HCT116 (cell line): Measurements from ENCODE around the gene CIDEA. TPM values are rescaled to one million over a fixed set of nuclear protein-coding genes. Genes with fewer than 3 reads are reported as not detected.

Source experiments
- ATAC-seq: fragments of 200-7000 bp; cut with Tn5 transposase; 2 replicates; pipeline ENCODE4 v1.9.1; 2020; ENCODE audit warnings: mild to moderate bottlenecking, moderate library complexity
- BruUV-seq: library from RNA; stranded (reverse); fragments of 400-500 nt; replicated peaks from 2 replicates; lab custom pipeline; 2021; lab: Mats Ljungman, UMichigan
- CTCF ChIA-PET: fragments of 300-600 bp; sonication (Branson Sonifier 250); formaldehyde crosslinking; loops from one replicate; lab custom pipeline; 2021; ENCODE audit warnings: antibody characterized with exemption; lab: Charles Lee
- POLR2A ChIA-PET: fragments of 300-600, 350-600 bp; sonication (Branson Sonifier 250); formaldehyde crosslinking; loops from one replicate; lab custom pipeline; 2021; ENCODE audit warnings: antibody characterized with exemption; lab: Charles Lee
- RAD21 ChIA-PET, 2 experiments: fragments of 300-600 bp; sonication (Branson Sonifier 250); formaldehyde crosslinking; loops; one replicate each; lab custom pipeline; 2023; ENCODE audit warnings: low total read pairs in 2 of 2; ENCODE audit not compliant: uncharacterized antibody in 2 of 2, unreplicated experiment in 2 of 2, low non-redundant PET in 1 of 2; lab: Charles Lee
- DNase-seq: peaks from one replicate; pipeline ENCODE4 v3.0.0-alpha.2; 2010; ENCODE audit warnings: low read depth, low spot score
- H2AFZ ChIP-seq: fragments of 200-600 bp; shearing (Covaris generic), sonication (generic); 2 replicates; pipeline ENCODE4 v1.6.1; 2017; ENCODE audit warnings: low read depth, mixed run types, mixed read lengths, antibody characterized with exemption, low read length; ENCODE audit not compliant: poor library complexity, severe bottlenecking
- H3K27ac ChIP-seq: 2 replicates; pipeline ENCODE4 v1.5.1; 2012; ENCODE audit warnings: low read depth, low read length
- H3K27me3 ChIP-seq: fragments of 200-600 bp; sonication (generic); 2 replicates; pipeline ENCODE4 v1.6.1; 2016; ENCODE audit warnings: mixed run types, low read length, mixed read lengths; ENCODE audit not compliant: insufficient read depth
- H3K36me3 ChIP-seq, 2 experiments: fragments of 200-500 bp in 1 of 2; fragments of 200-600 bp in 1 of 2; sonication (Bioruptor generic) in 1 of 2; sonication (generic) in 1 of 2; 2 replicates each; pipeline versions ENCODE4 v1.5.1 to v1.6.1; 2014 to 2016; ENCODE audit warnings: low read length in 2 of 2, inconsistent platforms in 1 of 2, mixed read lengths in 1 of 2, mixed run types in 1 of 2; ENCODE audit not compliant: insufficient read depth in 2 of 2, control insufficient read depth in 1 of 2
- H3K4me1 ChIP-seq, 2 experiments: fragments of 200-600 bp in 1 of 2; sonication (generic) in 1 of 2; 2 replicates each; pipeline versions ENCODE4 v1.5.1 to v1.6.1; 2012 to 2017; ENCODE audit warnings: low read length in 2 of 2, inconsistent platforms in 1 of 2, mild to moderate bottlenecking in 1 of 2, mixed read lengths in 1 of 2, mixed run types in 1 of 2, moderate library complexity in 1 of 2; ENCODE audit not compliant: insufficient read depth in 2 of 2, control insufficient read depth in 1 of 2
- H3K4me2 ChIP-seq: fragments of 200-600 bp; sonication (generic); 2 replicates; pipeline ENCODE4 v1.6.1; 2017; ENCODE audit warnings: mixed run types, low read length, mixed read lengths
- H3K4me3 ChIP-seq, 2 experiments: fragments of 200-600 bp in 1 of 2; sonication (generic) in 1 of 2; replicated peaks in 1 of 2; 2 replicates each; pipeline ENCODE4 v1.5.1; 2011 to 2016; ENCODE audit warnings: low read length in 2 of 2, control low read depth in 1 of 2, low read depth in 1 of 2, mild to moderate bottlenecking in 1 of 2, mixed read lengths in 1 of 2, mixed run types in 1 of 2
- H3K79me2 ChIP-seq: fragments of 200-600 bp; sonication (generic); 2 replicates; pipeline ENCODE4 v1.6.1; 2017; ENCODE audit warnings: mild to moderate bottlenecking, mixed run types, low read length, moderate library complexity, mixed read lengths; ENCODE audit not compliant: insufficient read depth
- H3K9ac ChIP-seq: fragments of 200-600 bp; sonication (generic); 2 replicates; pipeline ENCODE4 v1.6.1; 2016; ENCODE audit warnings: low read length, mixed read lengths
- H3K9me2 ChIP-seq: fragments of 200-600 bp; sonication (generic), shearing (Covaris generic); 2 replicates; pipeline ENCODE4 v1.6.1; 2017; ENCODE audit warnings: mixed run types, mild to moderate bottlenecking, moderate library complexity; ENCODE audit not compliant: insufficient read depth
- H3K9me3 ChIP-seq, 2 experiments: fragments of 200-500 bp in 1 of 2; fragments of 200-600 bp in 1 of 2; sonication (Bioruptor generic) in 1 of 2; sonication (generic) in 1 of 2; 2 replicates each; pipeline ENCODE4 v1.6.1; 2014 to 2017; ENCODE audit warnings: low read length in 2 of 2, mixed read lengths in 2 of 2, inconsistent platforms in 1 of 2, low read depth in 1 of 2, mild to moderate bottlenecking in 1 of 2, mixed run types in 1 of 2, moderate library complexity in 1 of 2; ENCODE audit not compliant: control insufficient read depth in 1 of 2, insufficient read depth in 1 of 2
- H4K20me1 ChIP-seq: fragments of 200-600 bp; sonication (generic), shearing (Covaris generic); 2 replicates; pipeline ENCODE4 v1.6.1; 2017; ENCODE audit warnings: mixed run types, mild to moderate bottlenecking, moderate library complexity; ENCODE audit not compliant: insufficient read depth
- ATF3 ChIP-seq: IDR thresholded peaks from 2 replicates; pipeline ENCODE4 v1.6.1; 2012
- CBX3 ChIP-seq: IDR thresholded peaks from 2 replicates; pipeline ENCODE4 v1.6.1; 2012; ENCODE audit warnings: low read depth
- CEBPB ChIP-seq: IDR thresholded peaks from 2 replicates; pipeline ENCODE4 v1.6.1; 2012; ENCODE audit warnings: low read depth
- CTCF ChIP-seq, 3 experiments: fragments of 200-600 bp in 1 of 3; sonication (generic) in 1 of 3; IDR thresholded peaks in 2 of 3; conservative IDR thresholded peaks in 1 of 3; 2 replicates each; pipeline ENCODE4 v1.5.1; 2012 to 2017; ENCODE audit warnings: low read depth in 2 of 3, low read length in 2 of 3, antibody characterized with exemption in 1 of 3, borderline replicate concordance in 1 of 3, control low read depth in 1 of 3, mild to moderate bottlenecking in 1 of 3, mixed read lengths in 1 of 3, mixed run types in 1 of 3, moderate library complexity in 1 of 3; ENCODE audit not compliant: insufficient read depth in 1 of 3
- EZH2 ChIP-seq: fragments of 200-600 bp; sonication (generic); IDR thresholded peaks from 2 replicates; pipeline ENCODE4 v1.6.1; 2017; ENCODE audit warnings: antibody characterized with exemption, mixed run types
- JUND ChIP-seq: IDR thresholded peaks from 2 replicates; pipeline ENCODE4 v1.6.1; 2012
- MAX ChIP-seq: IDR thresholded peaks from 2 replicates; pipeline ENCODE4 v1.6.1; 2012
- SIN3A ChIP-seq: IDR thresholded peaks from 2 replicates; pipeline ENCODE4 v1.6.1; 2012; ENCODE audit warnings: low read depth
- YY1 ChIP-seq: IDR thresholded peaks from 2 replicates; pipeline ENCODE4 v1.6.1; 2011; ENCODE audit warnings: low read length, low read depth, moderate library complexity, mild to moderate bottlenecking; ENCODE audit not compliant: insufficient replicate concordance; ENCODE audit errors: extremely low read depth
- ZNF274 ChIP-seq: fragments of 200-500 bp; sonication (Bioruptor generic); IDR thresholded peaks from 2 replicates; pipeline ENCODE4 v1.6.1; 2014; ENCODE audit warnings: mild to moderate bottlenecking, low read depth, low read length, inconsistent platforms
- intact Hi-C: fragments of 100-400 bp; cut with micrococcal nuclease; formaldehyde crosslinking; loops from 2 replicates; pipeline ENCODE4 v1.10.0; 2022
- total RNA-seq: library from RNA; stranded (reverse); gene quantifications from one replicate; pipeline ENCODE4 v1.2.1, GENCODE V29; 2021; ENCODE audit not compliant: unreplicated experiment

Gene CIDEA
- total RNA-seq, 1 experiment from 2014 or later, result not detected

GRCh38 chr18:12304351-12305210 lies 50.4 kb downstream of the CIDEA start:
- DNase-seq (no peak), ATAC-seq (no peak)
- Histone ChIP-seq H2AFZ (no peak overlapping the region), H3K27me3 (no peaks in the 10 kb centered on the region), H3K9me2 (no peaks in the 10 kb centered on the region), H3K4me3 (no peak overlapping the region), H3K79me2 (peaks cover 14% of the 10 kb centered on the region), H4K20me1 (no peaks in the 10 kb centered on the region), H3K9ac (no peak overlapping the region), H3K4me1 (peaks cover 9 to 15% of the 10 kb centered on the region in 2 experiments), H3K4me2 (no peak overlapping the region), H3K27ac (no peak overlapping the region), H3K36me3 (peaks cover 0 to 2% of the 10 kb centered on the region in 2 experiments; a peak in 1 of 4 replicates), H3K9me3 (no peaks in the 10 kb centered on the region)
- POLR2A ChIA-PET, result no interaction called here
- RAD21 ChIA-PET, result no interaction called here
- no peak for TF ChIP-seq MAX
- TF ChIP-seq CEBPB, result no peak
- TF ChIP-seq SIN3A, result no peak
- no peak for TF ChIP-seq JUND
- TF ChIP-seq ATF3, result no peak
- TF ChIP-seq CBX3, result no peak
- TF ChIP-seq EZH2, result no peak
- TF ChIP-seq YY1, result no peak
- TF ChIP-seq ZNF274, result no peak
- no peak for TF ChIP-seq CTCF (IDR thresholded peaks at IDR 0.05 in 2 of 3, conservative IDR thresholded peaks at IDR 0.05 in 1 of 3; ENCODE audit: borderline replicate concordance in 1 of 3, insufficient read depth in 1 of 3, low read depth in 2 of 3, low read length in 2 of 3)
- CTCF ChIA-PET, result no interaction called here
- BruUV-seq, result no TSS peak
- intact Hi-C loops, result no loop called here
